SK-N-SH (cell line): ENCODE results near the gene OR8B12. TPM values are rescaled to one million over a fixed set of nuclear protein-coding genes. Genes with fewer than 3 reads are reported as not detected.

Source experiments
- CTCF ChIA-PET: fragments of 300-600, 350-600 bp; formaldehyde crosslinking; extraction: SDS; loops from one replicate; lab custom pipeline; 2021; lab: Yijun Ruan, JAX
- POLR2A ChIA-PET: fragments of 350-600 bp; sonication (Branson Sonifier 250); formaldehyde crosslinking; extraction: SDS; loops from one replicate; lab custom pipeline; 2020; ENCODE audit warnings: antibody characterized with exemption, inconsistent platforms; lab: Yijun Ruan, JAX
- DNase-seq: peaks from one replicate; pipeline ENCODE4 v3.0.0; 2012
- H2AFZ ChIP-seq: fragments of 200-600 bp; sonication (generic); 2 replicates; pipeline ENCODE4 v1.8.1; 2016; ENCODE audit warnings: antibody characterized with exemption, mild to moderate bottlenecking, low read depth
- H3F3A ChIP-seq: fragments of 200-600 bp; sonication (generic); replicated peaks from 2 replicates; pipeline ENCODE3; 2016; ENCODE audit warnings: antibody characterized with exemption, mild to moderate bottlenecking; ENCODE audit not compliant: insufficient read depth
- H3K27ac ChIP-seq, 2 experiments: fragments of 200-500 bp in 1 of 2; fragments of 200-600 bp in 1 of 2; sonication (Bioruptor generic) in 1 of 2; sonication (generic), shearing (Covaris generic) in 1 of 2; 2 replicates each; pipeline versions ENCODE4 v1.5.1 to v1.6.1; 2014 to 2016; ENCODE audit warnings: low read depth in 2 of 2, inconsistent platforms in 1 of 2, low read length in 1 of 2, mild to moderate bottlenecking in 1 of 2, mixed read lengths in 1 of 2
- H3K27me3 ChIP-seq: fragments of 200-600 bp; sonication (generic), shearing (Covaris generic); 2 replicates; pipeline ENCODE4 v1.6.1; 2016; ENCODE audit warnings: mixed run types; ENCODE audit not compliant: insufficient read depth
- H3K36me3 ChIP-seq, 2 experiments: fragments of 200-500 bp in 1 of 2; fragments of 200-600 bp in 1 of 2; sonication (Bioruptor generic) in 1 of 2; sonication (generic) in 1 of 2; replicated peaks in 1 of 2; 2 replicates each; pipeline versions ENCODE3 to v1.5.1; 2014 to 2016; ENCODE audit warnings: low read length in 1 of 2, mild to moderate bottlenecking in 1 of 2; ENCODE audit not compliant: insufficient read depth in 2 of 2, control insufficient read depth in 1 of 2
- H3K4me1 ChIP-seq, 2 experiments: fragments of 200-500 bp in 1 of 2; fragments of 200-600 bp in 1 of 2; sonication (Bioruptor generic) in 1 of 2; sonication (generic), shearing (Covaris generic) in 1 of 2; 2 replicates each; pipeline versions ENCODE4 v1.5.1 to v1.6.1; 2014 to 2016; ENCODE audit warnings: low read depth in 1 of 2, low read length in 1 of 2, mixed run types in 1 of 2; ENCODE audit not compliant: insufficient read depth in 2 of 2, control insufficient read depth in 1 of 2
- H3K4me2 ChIP-seq: fragments of 200-600 bp; sonication (generic), shearing (Covaris generic); 2 replicates; pipeline ENCODE4 v1.6.1; 2017; ENCODE audit warnings: mixed run types
- H3K4me3 ChIP-seq, 2 experiments: fragments of 200-500 bp in 1 of 2; fragments of 200-600 bp in 1 of 2; sonication (Bioruptor generic) in 1 of 2; sonication (generic), shearing (Covaris generic) in 1 of 2; 2 replicates each; pipeline versions ENCODE4 v1.5.1 to v1.8.1; 2014 to 2016; ENCODE audit warnings: low read depth in 2 of 2, inconsistent platforms in 1 of 2, low read length in 1 of 2, mild to moderate bottlenecking in 1 of 2, mixed read lengths in 1 of 2, moderate library complexity in 1 of 2
- H3K79me2 ChIP-seq: fragments of 200-600 bp; sonication (generic); 2 replicates; pipeline ENCODE4 v1.8.1; 2017; ENCODE audit warnings: mild to moderate bottlenecking; ENCODE audit not compliant: insufficient read depth
- H3K9ac ChIP-seq: fragments of 200-600 bp; sonication (generic); 2 replicates; pipeline ENCODE4 v1.6.1; 2017; ENCODE audit warnings: mixed run types
- H3K9me2 ChIP-seq: fragments of 200-600 bp; sonication (generic); 2 replicates; pipeline ENCODE4 v1.6.1; 2017; ENCODE audit warnings: mixed run types
- H3K9me3 ChIP-seq: fragments of 200-600 bp; sonication (generic); 2 replicates; pipeline ENCODE4 v1.6.1; 2017; ENCODE audit warnings: mixed run types, mild to moderate bottlenecking, moderate library complexity
- H4K20me1 ChIP-seq: fragments of 200-600 bp; sonication (generic); 2 replicates; pipeline ENCODE4 v1.6.1; 2017; ENCODE audit warnings: mild to moderate bottlenecking, mixed run types; ENCODE audit not compliant: insufficient read depth
- CHD2 ChIP-seq: fragments of 150-350 bp; IDR thresholded peaks from 2 replicates; pipeline ENCODE4 v1.6.1; 2018; ENCODE audit warnings: low read length; ENCODE audit not compliant: partially characterized antibody
- EZH2phosphoT487 ChIP-seq: fragments of 200-600 bp; sonication (generic); IDR thresholded peaks from 2 replicates; pipeline ENCODE4 v1.6.1; 2017; ENCODE audit warnings: low read depth, mixed run types, mild to moderate bottlenecking, antibody characterized with exemption, moderate library complexity, borderline replicate concordance
- FOSL2 ChIP-seq: IDR thresholded peaks from 2 replicates; pipeline ENCODE4 v1.4.0; 2012; ENCODE audit warnings: low read depth, mild to moderate bottlenecking, moderate library complexity, borderline replicate concordance
- GABPA ChIP-seq: IDR thresholded peaks from 2 replicates; pipeline ENCODE4 v1.4.0; 2012; ENCODE audit warnings: low read depth, mild to moderate bottlenecking
- NRF1 ChIP-seq: IDR thresholded peaks from 2 replicates; pipeline ENCODE4 v1.6.1; 2012; ENCODE audit warnings: low read depth, mild to moderate bottlenecking, low read length
- POLR2AphosphoS5 ChIP-seq: IDR thresholded peaks from 2 replicates; pipeline ENCODE4 v1.6.1; 2012; ENCODE audit warnings: low read depth, low read length
- RAD21 ChIP-seq: IDR thresholded peaks from 2 replicates; pipeline ENCODE4 v1.6.1; 2012; ENCODE audit warnings: mild to moderate bottlenecking, low read length
- RCOR1 ChIP-seq: fragments of 150-350 bp; IDR thresholded peaks from 2 replicates; pipeline ENCODE4 v1.6.1; 2017; ENCODE audit warnings: antibody characterized with exemption, low read length
- REST ChIP-seq: IDR thresholded peaks from 2 replicates; pipeline ENCODE4 v1.6.1; 2012; ENCODE audit warnings: mild to moderate bottlenecking, low read depth, low read length, moderate library complexity
- RXRA ChIP-seq: IDR thresholded peaks from 2 replicates; pipeline ENCODE4 v1.4.0; 2012; ENCODE audit warnings: low read depth, mild to moderate bottlenecking, borderline replicate concordance
- TAF1 ChIP-seq: IDR thresholded peaks from 2 replicates; pipeline ENCODE4 v1.6.1; 2012; ENCODE audit warnings: low read depth, mild to moderate bottlenecking, low read length, moderate library complexity, borderline replicate concordance
- TEAD4 ChIP-seq: IDR thresholded peaks from 2 replicates; pipeline ENCODE4 v1.4.0; 2012; ENCODE audit warnings: mild to moderate bottlenecking, borderline replicate concordance; ENCODE audit not compliant: insufficient read depth
- YY1 ChIP-seq: IDR thresholded peaks from 2 replicates; pipeline ENCODE4 v1.4.0; 2012; ENCODE audit warnings: low read depth, mild to moderate bottlenecking
- ZBTB33 ChIP-seq: IDR thresholded peaks from 2 replicates; pipeline ENCODE4 v1.4.0; 2012; ENCODE audit warnings: low read depth, borderline replicate concordance
- WGBS: methylation state at CpG from one replicate; pipeline ENCODE4 v1.1.6; 2017; ENCODE audit warnings: low lambda C conversion rate; 5-methylcytosine and 5-hydroxymethylcytosine counted together
- polyA plus RNA-seq, 3 experiments: library from polyadenylated mRNA; depleted of rRNA; stranded (reverse); fragments of >200 nt; gene quantifications; 2 replicates each; pipeline ENCODE4 v1.2.3, GENCODE V29; 2012
- TF ChIP-seq, protein P1 (sequence below): IDR thresholded peaks from 2 replicates; pipeline ENCODE4; 2012
- TF ChIP-seq, protein P2 (sequence below): fragments of 150-350 bp; IDR thresholded peaks from 2 replicates; pipeline ENCODE4 v1.6.1; 2017; ENCODE audit warnings: antibody characterized with exemption, low read length, low read depth, borderline replicate concordance

The OR8B12 gene
- not detected in 2 replicates for polyA plus RNA-seq (2012; rRNA removed)
- not detected in 2 replicates for polyA plus RNA-seq (2012; cell fraction: cytosol; rRNA removed)
- polyA plus RNA-seq (2012; cell fraction: nucleus; rRNA removed) = not detected in 2 replicates

DNA sequence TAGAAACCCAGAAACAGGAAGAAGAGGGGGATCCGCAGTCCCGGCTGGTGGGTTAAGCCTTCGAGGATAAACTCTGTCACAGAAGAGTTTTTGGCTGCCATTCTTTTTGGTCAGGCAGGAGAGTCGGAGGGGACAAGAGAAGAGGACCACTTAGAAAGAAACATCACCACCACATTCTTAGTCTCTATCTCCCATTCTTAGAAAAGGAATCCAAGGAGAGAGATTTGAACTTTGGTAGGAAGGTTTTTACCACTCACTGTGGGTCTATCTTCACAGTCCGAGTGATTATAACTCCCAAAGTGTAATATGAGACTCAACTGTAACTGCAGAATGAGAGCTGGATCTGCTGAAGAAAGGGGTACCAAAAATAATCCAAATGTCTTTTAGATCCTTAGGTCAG lies at the start of gene OR8B12:
Gene OR8B12 (minus strand): TSS at position 101 of the 400 bp plus-strand sequence. CDS start 0 bp downstream, at position 101.
- ChIA-PET POLR2A (no interaction called here), CTCF (no interaction called here)
- Histone ChIP-seq H3K4me2 (no peak within 1 kb of the TSS), H3K9ac (no peak within 1 kb of the TSS), H3K27me3 (peaks cover 8% of the 10 kb centered on the region; the same call in 1 of the 2 replicates), H2AFZ (no peak within 1 kb of the TSS), H3K4me1 (no peaks in the 10 kb centered on the region), H3K79me2 (no peaks in the 10 kb centered on the region), H3K36me3 (no peaks in the 10 kb centered on the region), H3K27ac (no peak within 1 kb of the TSS), H3F3A (no peaks in the 10 kb centered on the region), H3K9me3 (no peaks in the 10 kb centered on the region), H3K9me2 (no peaks in the 10 kb centered on the region), H4K20me1 (no peaks in the 10 kb centered on the region), H3K4me3 (no peak within 1 kb of the TSS)
- TF ChIP-seq REST = no peak
- TF ChIP-seq ZBTB33 = no peak
- TF ChIP-seq, protein P1, sequence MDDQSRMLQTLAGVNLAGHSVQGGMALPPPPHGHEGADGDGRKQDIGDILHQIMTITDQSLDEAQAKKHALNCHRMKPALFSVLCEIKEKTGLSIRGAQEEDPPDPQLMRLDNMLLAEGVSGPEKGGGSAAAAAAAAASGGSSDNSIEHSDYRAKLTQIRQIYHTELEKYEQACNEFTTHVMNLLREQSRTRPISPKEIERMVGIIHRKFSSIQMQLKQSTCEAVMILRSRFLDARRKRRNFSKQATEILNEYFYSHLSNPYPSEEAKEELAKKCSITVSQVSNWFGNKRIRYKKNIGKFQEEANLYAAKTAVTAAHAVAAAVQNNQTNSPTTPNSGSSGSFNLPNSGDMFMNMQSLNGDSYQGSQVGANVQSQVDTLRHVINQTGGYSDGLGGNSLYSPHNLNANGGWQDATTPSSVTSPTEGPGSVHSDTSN = no peak
- no peak for TF ChIP-seq POLR2AphosphoS5
- TF ChIP-seq RCOR1 = no peak
- no peak for TF ChIP-seq RAD21
- no peak for TF ChIP-seq RXRA
- no peak for TF ChIP-seq CHD2
- TF ChIP-seq FOSL2 = no peak
- WGBS = 10% methylated on average over 5 of the region's 5 CpGs
- no peak for DNase-seq

DNA sequence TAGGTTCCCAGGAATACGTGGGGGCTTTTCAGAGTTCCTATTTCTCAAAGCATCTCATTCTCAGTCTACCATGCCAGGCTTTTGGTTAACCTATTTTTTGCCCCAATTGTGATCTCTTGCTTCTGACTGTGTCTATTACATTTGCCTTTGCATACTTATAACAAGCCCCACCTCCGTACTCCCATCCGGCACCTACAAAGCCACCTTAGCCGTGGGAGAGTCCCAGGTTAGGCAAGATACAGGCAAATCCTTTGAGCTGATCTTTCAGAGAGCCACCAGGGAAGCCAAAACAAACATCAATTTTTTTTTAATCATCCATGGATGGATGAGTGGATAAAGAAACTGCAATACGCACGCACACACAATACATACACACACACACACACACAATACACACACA lies 49.2 kb upstream of the OR8B12 start:
- H3K27ac ChIP-seq = no peak overlapping the region
- CTCF ChIA-PET = no interaction called here
- TF ChIP-seq, protein P2, sequence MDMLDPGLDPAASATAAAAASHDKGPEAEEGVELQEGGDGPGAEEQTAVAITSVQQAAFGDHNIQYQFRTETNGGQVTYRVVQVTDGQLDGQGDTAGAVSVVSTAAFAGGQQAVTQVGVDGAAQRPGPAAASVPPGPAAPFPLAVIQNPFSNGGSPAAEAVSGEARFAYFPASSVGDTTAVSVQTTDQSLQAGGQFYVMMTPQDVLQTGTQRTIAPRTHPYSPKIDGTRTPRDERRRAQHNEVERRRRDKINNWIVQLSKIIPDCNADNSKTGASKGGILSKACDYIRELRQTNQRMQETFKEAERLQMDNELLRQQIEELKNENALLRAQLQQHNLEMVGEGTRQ = no peak
- TF ChIP-seq CHD2 (no peak), FOSL2 (no peak), TEAD4 (no peak), TAF1 (no peak), YY1 (no peak), NRF1 (no peak), RCOR1 (no peak), RAD21 (no peak), GABPA (no peak), EZH2phosphoT487 (no peak), RXRA (no peak)

More for the DNA sequence above, 49.2 kb upstream of the OR8B12 start:
- Histone ChIP-seq H3K9me3 (no peaks in the 10 kb centered on the region), H3K9me2 (no peaks in the 10 kb centered on the region), H3K4me3 (no peak overlapping the region), H3K9ac (no peak overlapping the region), H4K20me1 (no peaks in the 10 kb centered on the region), H3K27me3 (peaks cover 34% of the 10 kb centered on the region; the same call in 1 of the 2 replicates), H3K79me2 (no peaks in the 10 kb centered on the region), H3F3A (peaks cover 3% of the 10 kb centered on the region), H2AFZ (no peak overlapping the region), H3K4me1 (no peaks in the 10 kb centered on the region), H3K36me3 (no peaks in the 10 kb centered on the region), H3K4me2 (no peak overlapping the region)
- POLR2A ChIA-PET = no interaction called here
- WGBS = 13% methylated on average over 6 of the region's 6 CpGs
- DNase-seq = no peak
